KBM-7 (cell line): Measurements from ENCODE around the gene ABHD17A.

Experiments
- DNase-seq: peaks from one replicate; pipeline ENCODE4 v3.0.0-alpha.2; 2015
- in situ Hi-C: fragments of 300-500 bp; cut with MboI; formaldehyde crosslinking; loops from 2 replicates; pipeline ENCODE4 v1.14.3; 2020; ENCODE audit warnings: low sequenced_read_pairs, low pct_unique_long_range_greater_than_20kb, mixed read lengths

Gene ABHD17A

DNA sequence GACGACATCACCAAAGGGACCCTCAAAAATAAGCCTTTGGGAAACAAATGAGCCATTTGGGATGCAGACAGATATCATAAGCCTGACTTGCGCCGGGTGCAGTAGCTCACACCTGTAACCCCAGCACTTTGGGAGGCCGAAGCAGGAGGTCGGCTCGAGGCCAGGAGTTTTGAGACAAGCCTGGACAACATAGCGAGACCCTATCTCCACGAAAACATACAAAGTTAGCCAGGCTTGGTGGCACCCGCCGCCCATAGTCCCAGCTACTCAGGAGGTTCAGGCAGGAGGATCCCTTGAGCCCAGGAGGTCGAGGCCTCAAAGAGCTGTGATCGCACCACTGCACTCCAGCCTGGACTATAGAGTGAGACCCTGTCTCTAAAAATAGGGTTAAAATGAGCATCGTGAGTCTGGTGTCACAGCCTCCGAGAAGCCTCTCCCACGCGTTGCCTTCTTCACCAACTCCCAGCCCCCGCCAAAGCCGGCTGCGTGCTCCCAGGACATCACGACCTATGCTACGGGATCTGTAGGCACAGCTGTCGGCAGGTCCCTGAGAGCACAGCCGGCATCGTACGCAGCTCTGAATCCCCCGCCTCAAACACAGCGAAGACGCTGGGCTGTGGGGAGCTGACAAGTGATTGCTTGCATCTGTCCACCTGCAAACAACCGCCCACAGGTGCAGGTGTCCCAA is 38.6 kb downstream of the ABHD17A start:
- in situ Hi-C loops, result no loop called here

GRCh38 chr19:1845642-1846041 is 39.7 kb downstream of the ABHD17A start:
- no peak for DNase-seq
- in situ Hi-C loops, result no loop called here

More for the DNA sequence above, 38.6 kb downstream of the ABHD17A start:
- DNase-seq, result no peak

DNA sequence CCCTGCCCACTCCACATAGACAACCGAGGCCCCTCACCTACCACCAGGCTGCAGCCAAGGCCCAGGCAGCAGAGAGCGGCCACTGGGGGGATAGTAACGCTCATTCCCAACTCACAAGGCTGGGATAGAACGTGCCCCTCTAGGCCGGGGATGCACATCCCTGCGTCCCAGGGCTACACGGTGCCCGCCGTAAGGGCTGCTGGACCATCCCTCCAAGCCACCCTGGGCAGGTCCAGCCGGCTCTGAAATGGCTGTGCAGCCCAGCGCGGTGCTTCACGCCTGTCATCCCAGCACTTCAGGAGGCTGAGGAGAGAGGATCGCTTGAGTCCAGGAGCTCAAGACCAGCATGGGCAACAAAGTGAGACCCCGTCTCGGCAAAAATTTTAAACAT is 40.2 kb downstream of the ABHD17A start:
- in situ Hi-C loops, result no loop called here
- no peak for DNase-seq

GRCh38 chr19:1844513-1845124 is 40.7 kb downstream of the ABHD17A start:
- DNase-seq, result no peak
- in situ Hi-C loops, result no loop called here

DNA sequence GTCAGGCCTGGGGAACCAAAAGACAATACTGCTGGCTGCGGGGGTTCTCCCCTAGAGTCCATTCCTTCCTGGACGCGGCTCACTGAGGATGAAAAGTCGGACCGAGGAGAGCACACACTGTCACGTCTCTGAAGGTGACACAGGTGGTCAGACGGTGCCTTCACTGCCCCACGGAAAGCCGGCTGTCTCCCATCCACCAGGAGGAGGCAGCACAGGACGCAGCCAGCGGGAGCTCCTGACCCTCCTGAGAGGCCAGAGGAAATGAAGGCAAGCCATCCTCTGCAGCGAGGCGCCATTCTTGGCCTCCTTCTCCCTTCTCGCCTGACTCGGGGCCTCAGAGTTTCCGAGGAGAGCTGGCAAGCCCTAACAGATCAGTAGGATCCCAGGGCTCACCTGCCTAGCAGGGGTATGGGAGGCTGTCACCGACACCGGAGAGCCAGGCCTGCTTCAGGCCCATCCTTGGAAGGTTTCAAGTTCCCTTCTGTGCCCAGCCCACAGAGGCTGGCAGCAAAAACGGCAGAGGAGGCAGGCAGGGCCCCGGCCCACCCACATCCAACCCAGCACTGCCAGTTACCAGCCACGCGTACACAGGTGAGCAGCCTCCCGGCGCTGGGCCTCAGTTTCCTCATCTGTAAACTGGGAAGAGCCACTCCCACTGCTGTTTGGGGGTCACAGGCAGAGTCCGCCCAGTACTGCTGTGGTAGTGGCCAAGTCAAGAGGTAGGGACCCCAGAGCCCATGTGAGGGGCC is 41.5 kb downstream of the ABHD17A start:
- no peak for DNase-seq

DNA sequence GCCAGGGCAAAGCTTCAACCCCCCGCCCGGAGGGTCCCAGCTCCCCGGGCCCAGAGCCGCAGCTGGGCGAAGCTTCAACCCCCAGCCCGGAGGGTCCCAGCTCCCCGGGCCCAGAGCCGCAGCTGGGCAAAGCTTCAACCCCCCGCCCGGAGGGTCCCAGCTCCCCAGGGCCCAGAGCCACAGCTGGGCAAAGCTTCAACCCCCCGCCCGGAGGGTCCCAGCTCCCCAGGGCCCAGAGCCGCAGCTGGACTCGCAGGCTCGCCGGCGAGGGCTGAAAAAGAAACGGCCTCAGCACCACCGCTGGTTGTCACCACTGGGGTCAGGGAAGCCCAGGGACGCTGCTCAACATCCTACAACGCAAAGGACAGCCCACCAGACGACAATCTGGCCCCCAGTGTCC is 42.2 kb downstream of the ABHD17A start:
- in situ Hi-C loops, result no loop called here
- no peak for DNase-seq

More for the DNA sequence above, 41.5 kb downstream of the ABHD17A start:
- in situ Hi-C loops, result no loop called here

DNA sequence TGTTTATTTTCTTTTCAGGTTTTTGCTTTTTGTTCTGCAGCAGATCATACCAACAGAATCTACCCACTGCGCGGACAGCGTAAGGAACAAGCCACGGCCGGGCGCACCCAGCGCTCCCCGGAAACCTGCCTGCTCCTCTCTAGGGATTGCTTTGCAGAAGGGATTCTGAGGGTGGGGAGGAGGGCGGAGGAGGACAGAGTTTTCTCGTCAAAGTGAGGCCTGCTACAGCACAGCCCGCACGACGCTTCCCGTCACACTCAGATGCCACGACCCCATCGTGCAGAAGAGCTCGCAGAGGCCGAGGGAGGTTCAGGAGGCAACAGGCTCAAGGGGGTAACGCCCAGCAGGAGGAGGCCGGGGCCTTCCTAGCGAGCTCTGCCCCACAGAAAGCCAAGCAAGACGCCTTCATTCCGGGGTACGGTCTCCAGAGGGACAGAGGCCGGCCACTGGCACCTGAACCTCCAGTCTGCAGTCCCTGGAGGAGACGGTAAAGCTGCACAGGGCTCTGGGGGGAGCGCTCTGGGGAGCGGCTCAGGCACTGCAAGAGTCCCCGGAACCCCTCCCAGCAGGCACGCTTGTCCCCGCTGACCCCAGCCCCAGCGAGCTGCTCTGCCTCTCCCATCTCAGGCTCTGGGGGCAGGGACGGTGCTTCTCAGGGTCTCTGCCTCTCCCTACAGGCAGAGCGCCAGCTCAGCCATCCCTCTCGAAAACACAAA is 43.9 kb downstream of the ABHD17A start:
- in situ Hi-C loops, result no loop called here
- peak; percentile 29 for DNase-seq

- in situ Hi-C loops, result no loop called here
- DNase-seq, result peak; percentile 59
These were observed 44.7 kb downstream of the ABHD17A start for GRCh38 chr19:1840541-1841115.

GRCh38 chr19:1839658-1840540 is 45.4 kb downstream of the ABHD17A start:
- DNase-seq, result peak; percentile 45
- in situ Hi-C loops, result no loop called here

- peak; percentile 72 for DNase-seq
- in situ Hi-C loops, result no loop called here
These were observed 47.6 kb downstream of the ABHD17A start for GRCh38 chr19:1837625-1838105.

DNA sequence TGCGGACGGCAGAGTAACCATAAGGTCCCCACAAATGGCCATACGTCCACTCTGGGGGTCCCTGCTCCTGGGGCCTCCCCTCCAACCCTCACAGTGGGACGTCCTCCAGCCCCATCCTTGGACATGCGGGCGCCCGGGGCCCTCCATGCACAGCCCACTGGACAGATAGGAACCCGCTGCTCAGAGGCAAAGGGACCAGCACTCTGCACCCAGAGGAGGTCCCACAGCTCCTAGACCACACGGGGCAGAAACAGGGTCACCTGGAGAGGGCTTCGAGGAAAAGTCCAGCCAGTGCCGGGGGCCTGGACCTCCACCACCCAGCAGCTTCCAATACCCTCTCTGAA is 48.1 kb downstream of the ABHD17A start:
- no peak for DNase-seq
- in situ Hi-C loops, result no loop called here

DNA sequence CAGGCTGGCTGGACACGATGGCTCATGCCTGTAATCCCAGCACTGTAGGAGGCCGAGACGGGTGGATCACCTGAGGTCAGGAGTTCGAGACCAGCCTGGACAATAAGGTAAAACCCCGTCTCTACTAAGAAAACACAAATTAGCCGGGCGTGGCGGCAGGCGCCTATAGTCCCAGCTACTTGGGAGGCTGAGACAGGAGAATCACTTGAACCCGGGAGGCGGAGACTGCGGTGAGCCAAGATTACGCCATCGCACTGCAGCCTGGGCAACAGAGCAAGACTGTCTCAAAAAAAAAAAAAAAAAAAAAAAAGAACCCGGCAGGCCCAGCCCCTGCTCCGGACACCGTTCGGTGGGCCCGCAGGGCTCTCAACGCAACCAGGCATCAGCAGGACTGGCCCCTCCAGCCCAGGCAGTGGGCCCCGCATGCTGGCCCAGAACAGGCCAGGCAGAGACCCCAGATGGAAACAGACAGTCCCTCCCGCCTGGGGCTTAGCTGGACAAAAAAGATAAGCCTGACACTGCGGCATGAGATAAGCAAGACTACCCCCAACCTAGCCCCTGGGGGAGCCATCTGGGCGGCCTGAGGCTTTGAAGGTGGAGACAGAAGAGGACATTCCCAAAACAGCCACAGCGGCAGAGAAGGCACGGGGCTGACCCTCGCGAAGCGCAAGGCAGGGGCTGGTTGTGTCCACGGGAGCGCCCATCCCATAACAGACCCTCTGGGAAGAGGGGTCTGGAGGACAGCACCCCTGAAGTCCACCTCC is 48.7 kb downstream of the ABHD17A start:
- in situ Hi-C loops, result no loop called here
- DNase-seq, result no peak

GRCh38 chr19:1833540-1833939 is 51.8 kb downstream of the ABHD17A start:
- in situ Hi-C loops, result no loop called here
- DNase-seq, result no peak

DNA sequence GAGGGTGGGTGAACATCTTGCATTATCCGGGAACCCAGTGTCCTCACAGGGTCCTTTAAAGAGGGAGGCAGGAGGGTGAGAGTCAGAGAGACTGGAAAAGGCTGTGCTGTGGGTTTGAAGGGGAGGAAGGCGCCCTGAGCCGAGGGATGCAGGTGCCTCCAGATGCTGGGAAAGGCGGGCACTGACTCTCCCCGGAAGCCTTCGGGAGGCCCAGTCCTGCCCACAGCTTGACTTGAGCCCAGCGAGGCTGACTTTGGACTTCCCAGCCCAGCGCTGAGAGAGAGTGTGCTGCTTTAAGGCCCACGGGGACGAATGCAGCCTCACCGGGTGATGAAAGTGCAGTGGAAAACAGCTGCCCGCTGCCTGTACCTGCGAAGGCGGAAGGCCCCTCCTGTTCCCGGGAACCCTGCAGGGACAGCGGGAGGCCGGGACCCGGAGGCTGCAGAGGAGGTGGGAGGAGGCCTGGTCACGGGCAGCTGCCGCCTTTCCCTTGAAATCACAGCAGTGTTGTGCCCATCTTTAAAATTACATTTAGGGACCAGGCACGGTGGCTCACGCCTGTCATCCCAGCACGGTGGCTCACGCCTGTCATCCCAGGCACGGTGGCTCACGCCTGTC is 53.1 kb downstream of the ABHD17A start:
- no peak for DNase-seq
- in situ Hi-C loops, result no loop called here

GRCh38 chr19:1830978-1831377 is 54.3 kb downstream of the ABHD17A start:
- in situ Hi-C loops, result no loop called here
- no peak for DNase-seq

DNA sequence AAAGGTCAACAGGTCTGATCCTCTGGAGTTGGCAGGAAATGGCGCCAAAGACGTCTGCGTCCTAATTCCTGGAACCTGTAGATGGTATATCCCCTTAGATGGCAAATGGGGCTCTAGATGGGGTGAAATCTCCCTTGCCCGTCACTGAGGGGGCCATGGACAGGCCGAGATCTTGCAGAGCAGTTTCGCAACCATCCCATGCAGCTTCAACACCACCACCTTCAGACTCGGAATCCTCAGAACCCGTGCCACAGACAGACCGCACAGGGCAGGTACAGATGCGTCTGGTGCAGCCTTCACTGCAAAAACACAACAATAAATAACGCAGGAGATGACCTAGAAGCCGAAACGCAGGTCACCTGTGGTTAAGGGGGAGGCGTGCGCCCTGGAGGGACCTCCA is 54.7 kb downstream of the ABHD17A start:
- in situ Hi-C loops, result no loop called here
- DNase-seq, result no peak

DNA sequence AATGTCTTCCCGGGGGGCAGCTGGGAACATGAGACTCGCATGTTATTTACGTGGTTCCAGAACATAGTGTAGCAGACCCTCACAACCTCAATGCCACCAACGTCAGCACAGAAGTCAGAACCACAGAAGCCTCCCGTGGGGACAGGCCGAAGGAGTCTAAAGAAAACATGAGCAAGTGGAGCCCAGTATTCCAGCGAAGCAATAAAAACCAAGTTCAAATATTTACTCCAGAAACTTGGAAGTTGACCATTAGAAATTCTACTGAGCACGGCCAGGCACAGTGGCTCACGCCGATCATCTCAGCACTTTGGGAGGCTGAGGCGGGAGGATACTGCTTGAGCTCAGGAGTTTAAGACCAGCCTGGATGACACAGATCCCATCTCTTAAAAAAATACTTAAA is 55.3 kb downstream of the ABHD17A start:
- in situ Hi-C loops, result no loop called here
- no peak for DNase-seq
